HEK293 (cell line): ENCODE data around the gene PRDM5.

ENCODE experiments used
- CTCF ChIA-PET: fragments of 350-600 bp; formaldehyde crosslinking; extraction: SDS; loops from one replicate; lab custom pipeline; 2021; ENCODE audit warnings: antibody characterized with exemption; lab: Yijun Ruan, JAX
- POLR2A ChIA-PET: fragments of 300-600 bp; formaldehyde crosslinking; extraction: SDS; loops from one replicate; lab custom pipeline; 2020; ENCODE audit warnings: antibody characterized with exemption, inconsistent platforms; lab: Yijun Ruan, JAX
- H3K27ac ChIP-seq: fragments of 200-500 bp; sonication (Bioruptor generic); 2 replicates; pipeline ENCODE4 v1.5.1; 2014; ENCODE audit warnings: low read depth, low read length, control low read depth, inconsistent platforms; ENCODE audit errors: extremely low read depth
- H3K36me3 ChIP-seq, 2 experiments: fragments of 200-500 bp in 1 of 2; sonication (Bioruptor generic) in 1 of 2; 1 replicate in 1 of 2; 2 replicates in 1 of 2; pipeline ENCODE4 v1.5.1; 2014 to 2017; ENCODE audit warnings: inconsistent platforms in 2 of 2, low read length in 2 of 2; ENCODE audit not compliant: control insufficient read depth in 2 of 2, insufficient read depth in 1 of 2
- H3K4me1 ChIP-seq: fragments of 200-500 bp; sonication (Bioruptor generic); 2 replicates; pipeline ENCODE4 v1.5.1; 2014; ENCODE audit warnings: mild to moderate bottlenecking, low read length, inconsistent platforms; ENCODE audit not compliant: control insufficient read depth, insufficient read depth
- H3K4me3 ChIP-seq: 2 replicates; pipeline ENCODE4 v1.5.1; 2011; ENCODE audit warnings: low read depth, mild to moderate bottlenecking, control low read depth, low read length, moderate library complexity
- H3K9me3 ChIP-seq: fragments of 200-500 bp; sonication (Bioruptor generic); 2 replicates; pipeline ENCODE4 v1.5.1; 2014; ENCODE audit warnings: low read depth, low read length, inconsistent platforms; ENCODE audit not compliant: control insufficient read depth, insufficient read depth
- EGR2 ChIP-seq: fragments of 450-650 bp; formaldehyde crosslinking; IDR thresholded peaks from 2 replicates; pipeline ENCODE4 v1.5.1; 2016; ENCODE audit warnings: low read depth, missing biosample characterization, missing genetic modification characterization
- ZFP41 ChIP-seq: fragments of 450-650 bp; formaldehyde crosslinking; IDR thresholded peaks from 2 replicates; pipeline ENCODE4 v1.5.1; 2016; ENCODE audit warnings: missing biosample characterization, missing genetic modification characterization, borderline replicate concordance
- ZNF239 ChIP-seq: fragments of 450-650 bp; formaldehyde crosslinking; IDR thresholded peaks from 2 replicates; pipeline ENCODE4 v1.5.1; 2016; ENCODE audit warnings: missing biosample characterization, missing genetic modification characterization
- ZNF560 ChIP-seq: fragments of 450-650 bp; formaldehyde crosslinking; IDR thresholded peaks from 2 replicates; pipeline ENCODE4 v1.5.1; 2017; ENCODE audit warnings: missing biosample characterization, missing genetic modification characterization, borderline replicate concordance
- ZNF610 ChIP-seq: fragments of 450-650 bp; formaldehyde crosslinking; IDR thresholded peaks from 2 replicates; pipeline ENCODE4 v1.5.1; 2016; ENCODE audit warnings: missing biosample characterization, missing genetic modification characterization, borderline replicate concordance
- TF ChIP-seq, protein P1 (sequence below): fragments of 450-650 bp; formaldehyde crosslinking; IDR thresholded peaks from 2 replicates; pipeline ENCODE4 v1.5.1; 2016; ENCODE audit warnings: missing biosample characterization, missing genetic modification characterization, low read depth
- TF ChIP-seq, protein P2 (sequence below): fragments of 450-650 bp; formaldehyde crosslinking; optimal IDR thresholded peaks from 2 replicates; pipeline ENCODE3; 2016; ENCODE audit warnings: missing biosample characterization, mild to moderate bottlenecking, missing genetic modification characterization
- TF ChIP-seq, protein P3 (sequence below): fragments of 450-650 bp; formaldehyde crosslinking; IDR thresholded peaks from 2 replicates; pipeline ENCODE4 v1.5.1; 2016; ENCODE audit warnings: missing biosample characterization, missing genetic modification characterization, borderline replicate concordance
- TF ChIP-seq, protein P4 (sequence below): fragments of 450-650 bp; formaldehyde crosslinking; IDR thresholded peaks from 2 replicates; pipeline ENCODE4 v1.5.1; 2017; ENCODE audit warnings: missing biosample characterization, missing genetic modification characterization
- TF ChIP-seq, protein P5 (sequence below): fragments of 450-650 bp; formaldehyde crosslinking; IDR thresholded peaks from 2 replicates; pipeline ENCODE4 v1.5.1; 2016; ENCODE audit warnings: missing biosample characterization, missing genetic modification characterization

Gene PRDM5

DNA sequence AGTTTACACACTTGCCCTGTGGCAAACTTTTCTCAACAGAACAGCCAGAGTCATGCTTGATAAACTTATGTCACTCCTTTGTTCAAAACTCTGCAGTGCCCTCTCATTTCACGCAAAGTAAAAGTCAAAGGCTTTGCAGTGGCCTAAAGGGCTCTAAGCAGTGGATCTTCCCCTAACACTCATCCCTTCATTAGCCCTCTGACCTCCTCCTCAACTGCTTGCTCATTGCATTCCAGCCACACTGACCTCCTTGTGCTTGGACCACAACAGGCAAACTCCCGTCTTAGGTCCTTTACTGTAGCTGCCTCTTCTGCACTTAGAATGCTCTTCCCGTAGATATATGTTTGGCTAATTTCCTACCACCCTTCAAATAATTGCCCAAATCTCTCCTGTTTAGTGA lies 5.6 kb downstream of the PRDM5 start:
- POLR2A ChIA-PET, result no interaction called here
- Histone ChIP-seq H3K4me1 (peaks cover 3% of the 10 kb centered on the region; the same call in 1 of the 2 replicates), H3K4me3 (no peak overlapping the region), H3K9me3 (no peaks in the 10 kb centered on the region), H3K27ac (no peak overlapping the region), H3K36me3 (peaks cover 0 to 5% of the 10 kb centered on the region in 2 experiments; a peak in 1 of 3 replicates)
- TF ChIP-seq, protein P1, sequence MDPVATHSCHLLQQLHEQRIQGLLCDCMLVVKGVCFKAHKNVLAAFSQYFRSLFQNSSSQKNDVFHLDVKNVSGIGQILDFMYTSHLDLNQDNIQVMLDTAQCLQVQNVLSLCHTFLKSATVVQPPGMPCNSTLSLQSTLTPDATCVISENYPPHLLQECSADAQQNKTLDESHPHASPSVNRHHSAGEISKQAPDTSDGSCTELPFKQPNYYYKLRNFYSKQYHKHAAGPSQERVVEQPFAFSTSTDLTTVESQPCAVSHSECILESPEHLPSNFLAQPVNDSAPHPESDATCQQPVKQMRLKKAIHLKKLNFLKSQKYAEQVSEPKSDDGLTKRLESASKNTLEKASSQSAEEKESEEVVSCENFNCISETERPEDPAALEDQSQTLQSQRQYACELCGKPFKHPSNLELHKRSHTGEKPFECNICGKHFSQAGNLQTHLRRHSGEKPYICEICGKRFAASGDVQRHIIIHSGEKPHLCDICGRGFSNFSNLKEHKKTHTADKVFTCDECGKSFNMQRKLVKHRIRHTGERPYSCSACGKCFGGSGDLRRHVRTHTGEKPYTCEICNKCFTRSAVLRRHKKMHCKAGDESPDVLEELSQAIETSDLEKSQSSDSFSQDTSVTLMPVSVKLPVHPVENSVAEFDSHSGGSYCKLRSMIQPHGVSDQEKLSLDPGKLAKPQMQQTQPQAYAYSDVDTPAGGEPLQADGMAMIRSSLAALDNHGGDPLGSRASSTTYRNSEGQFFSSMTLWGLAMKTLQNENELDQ, result no peak
- 0 out of 2 replicates have a peak, but pooled peaks have one; percentile 17 for TF ChIP-seq EGR2 (tag by site-specific recombination)
- CTCF ChIA-PET, result no interaction called here

DNA sequence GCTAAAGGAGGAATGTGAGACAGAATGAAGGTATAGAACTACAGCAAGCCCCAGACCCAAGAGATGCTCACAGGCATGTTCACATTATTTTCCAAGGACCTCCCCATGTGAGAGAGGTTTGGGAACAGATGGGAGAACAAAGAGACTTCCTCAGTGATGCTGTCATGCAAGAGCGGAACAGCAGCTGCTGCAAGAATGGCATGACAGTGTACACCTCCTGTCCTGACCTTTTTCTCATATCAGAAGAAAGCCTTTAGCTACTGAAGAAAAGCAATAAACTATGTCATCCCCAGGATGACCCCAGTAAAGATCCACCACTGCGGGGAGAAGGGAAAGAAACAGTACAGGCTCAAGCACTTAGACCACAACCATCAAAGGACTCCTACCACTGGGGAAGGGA lies 7.2 kb downstream of the PRDM5 start:
- H3K4me3 ChIP-seq, result no peak overlapping the region
- no peak overlapping the region for H3K27ac ChIP-seq
- TF ChIP-seq, protein P2, sequence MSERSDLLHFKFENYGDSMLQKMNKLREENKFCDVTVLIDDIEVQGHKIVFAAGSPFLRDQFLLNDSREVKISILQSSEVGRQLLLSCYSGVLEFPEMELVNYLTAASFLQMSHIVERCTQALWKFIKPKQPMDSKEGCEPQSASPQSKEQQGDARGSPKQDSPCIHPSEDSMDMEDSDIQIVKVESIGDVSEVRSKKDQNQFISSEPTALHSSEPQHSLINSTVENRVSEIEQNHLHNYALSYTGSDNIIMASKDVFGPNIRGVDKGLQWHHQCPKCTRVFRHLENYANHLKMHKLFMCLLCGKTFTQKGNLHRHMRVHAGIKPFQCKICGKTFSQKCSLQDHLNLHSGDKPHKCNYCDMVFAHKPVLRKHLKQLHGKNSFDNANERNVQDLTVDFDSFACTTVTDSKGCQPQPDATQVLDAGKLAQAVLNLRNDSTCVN (tag by site-specific recombination), result no peak
- TF ChIP-seq ZNF610 (tag by site-specific recombination), result no peak
- TF ChIP-seq, protein P3, sequence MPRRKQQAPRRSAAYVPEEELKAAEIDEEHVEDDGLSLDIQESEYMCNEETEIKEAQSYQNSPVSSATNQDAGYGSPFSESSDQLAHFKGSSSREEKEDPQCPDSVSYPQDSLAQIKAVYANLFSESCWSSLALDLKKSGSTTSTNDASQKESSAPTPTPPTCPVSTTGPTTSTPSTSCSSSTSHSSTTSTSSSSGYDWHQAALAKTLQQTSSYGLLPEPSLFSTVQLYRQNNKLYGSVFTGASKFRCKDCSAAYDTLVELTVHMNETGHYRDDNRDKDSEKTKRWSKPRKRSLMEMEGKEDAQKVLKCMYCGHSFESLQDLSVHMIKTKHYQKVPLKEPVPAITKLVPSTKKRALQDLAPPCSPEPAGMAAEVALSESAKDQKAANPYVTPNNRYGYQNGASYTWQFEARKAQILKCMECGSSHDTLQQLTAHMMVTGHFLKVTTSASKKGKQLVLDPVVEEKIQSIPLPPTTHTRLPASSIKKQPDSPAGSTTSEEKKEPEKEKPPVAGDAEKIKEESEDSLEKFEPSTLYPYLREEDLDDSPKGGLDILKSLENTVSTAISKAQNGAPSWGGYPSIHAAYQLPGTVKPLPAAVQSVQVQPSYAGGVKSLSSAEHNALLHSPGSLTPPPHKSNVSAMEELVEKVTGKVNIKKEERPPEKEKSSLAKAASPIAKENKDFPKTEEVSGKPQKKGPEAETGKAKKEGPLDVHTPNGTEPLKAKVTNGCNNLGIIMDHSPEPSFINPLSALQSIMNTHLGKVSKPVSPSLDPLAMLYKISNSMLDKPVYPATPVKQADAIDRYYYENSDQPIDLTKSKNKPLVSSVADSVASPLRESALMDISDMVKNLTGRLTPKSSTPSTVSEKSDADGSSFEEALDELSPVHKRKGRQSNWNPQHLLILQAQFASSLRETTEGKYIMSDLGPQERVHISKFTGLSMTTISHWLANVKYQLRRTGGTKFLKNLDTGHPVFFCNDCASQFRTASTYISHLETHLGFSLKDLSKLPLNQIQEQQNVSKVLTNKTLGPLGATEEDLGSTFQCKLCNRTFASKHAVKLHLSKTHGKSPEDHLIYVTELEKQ, result no peak
- TF ChIP-seq, protein P4, sequence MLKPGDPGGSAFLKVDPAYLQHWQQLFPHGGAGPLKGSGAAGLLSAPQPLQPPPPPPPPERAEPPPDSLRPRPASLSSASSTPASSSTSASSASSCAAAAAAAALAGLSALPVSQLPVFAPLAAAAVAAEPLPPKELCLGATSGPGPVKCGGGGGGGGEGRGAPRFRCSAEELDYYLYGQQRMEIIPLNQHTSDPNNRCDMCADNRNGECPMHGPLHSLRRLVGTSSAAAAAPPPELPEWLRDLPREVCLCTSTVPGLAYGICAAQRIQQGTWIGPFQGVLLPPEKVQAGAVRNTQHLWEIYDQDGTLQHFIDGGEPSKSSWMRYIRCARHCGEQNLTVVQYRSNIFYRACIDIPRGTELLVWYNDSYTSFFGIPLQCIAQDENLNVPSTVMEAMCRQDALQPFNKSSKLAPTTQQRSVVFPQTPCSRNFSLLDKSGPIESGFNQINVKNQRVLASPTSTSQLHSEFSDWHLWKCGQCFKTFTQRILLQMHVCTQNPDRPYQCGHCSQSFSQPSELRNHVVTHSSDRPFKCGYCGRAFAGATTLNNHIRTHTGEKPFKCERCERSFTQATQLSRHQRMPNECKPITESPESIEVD (tag by site-specific recombination), result no peak
- TF ChIP-seq, protein P5, sequence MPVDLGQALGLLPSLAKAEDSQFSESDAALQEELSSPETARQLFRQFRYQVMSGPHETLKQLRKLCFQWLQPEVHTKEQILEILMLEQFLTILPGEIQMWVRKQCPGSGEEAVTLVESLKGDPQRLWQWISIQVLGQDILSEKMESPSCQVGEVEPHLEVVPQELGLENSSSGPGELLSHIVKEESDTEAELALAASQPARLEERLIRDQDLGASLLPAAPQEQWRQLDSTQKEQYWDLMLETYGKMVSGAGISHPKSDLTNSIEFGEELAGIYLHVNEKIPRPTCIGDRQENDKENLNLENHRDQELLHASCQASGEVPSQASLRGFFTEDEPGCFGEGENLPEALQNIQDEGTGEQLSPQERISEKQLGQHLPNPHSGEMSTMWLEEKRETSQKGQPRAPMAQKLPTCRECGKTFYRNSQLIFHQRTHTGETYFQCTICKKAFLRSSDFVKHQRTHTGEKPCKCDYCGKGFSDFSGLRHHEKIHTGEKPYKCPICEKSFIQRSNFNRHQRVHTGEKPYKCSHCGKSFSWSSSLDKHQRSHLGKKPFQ (tag by site-specific recombination), result no peak
- no peak for TF ChIP-seq ZNF239 (tag by site-specific recombination)
- TF ChIP-seq ZFP41 (tag by site-specific recombination), result no peak
- no peak for TF ChIP-seq ZNF560 (tag by site-specific recombination)
- H3K36me3 ChIP-seq, result peaks cover 0 to 5% of the 10 kb centered on the region in 2 experiments; a peak in 1 of 3 replicates
- POLR2A ChIA-PET, result no interaction called here
- CTCF ChIA-PET, result no interaction called here
- H3K4me1 ChIP-seq, result peaks cover 3% of the 10 kb centered on the region; the same call in 1 of the 2 replicates
- no peaks in the 10 kb centered on the region for H3K9me3 ChIP-seq
